ENCODE measurements around the gene SMARCC2.

The SMARCC2 gene

GRCh38 chr12:56222531-56222895 is 33.2 kb upstream of the SMARCC2 start:
- H3K4me3 ChIP-seq (ENCODE audit: low read length) = peak overlapping the region; percentile 95
- TF ChIP-seq CTCF (conservative IDR thresholded peaks at IDR 0.05; ENCODE audit: low read depth, low read length) = no peak
- DNase-seq (ENCODE audit: low read depth) = peak; percentile 51

- DNase-seq (ENCODE audit: low read depth) = peak; percentile 92
- TF ChIP-seq CTCF (conservative IDR thresholded peaks at IDR 0.05; ENCODE audit: low read depth, low read length) = no peak
- H3K4me3 ChIP-seq (ENCODE audit: low read length) = peak within 1 kb of the TSS; percentile 95
These were observed 32.7 kb upstream of the SMARCC2 start, which contains the start of gene RNF41 for GRCh38 chr12:56221757-56222530. Gene RNF41, minus strand, starts transcription at chr12:56221922. Its CDS starts 7,875 bp downstream, at chr12:56214047.

- TF ChIP-seq CTCF (conservative IDR thresholded peaks at IDR 0.05; ENCODE audit: low read depth, low read length) = no peak
- H3K4me3 ChIP-seq (ENCODE audit: low read length) = peak overlapping the region; percentile 95
- DNase-seq (ENCODE audit: low read depth) = peak; percentile 66
These were observed 32.0 kb upstream of the SMARCC2 start for GRCh38 chr12:56221232-56221756.

- no peak for TF ChIP-seq CTCF (conservative IDR thresholded peaks at IDR 0.05; ENCODE audit: low read depth, low read length)
- no peak for DNase-seq (ENCODE audit: low read depth)
These were observed 31.4 kb upstream of the SMARCC2 start for GRCh38 chr12:56220611-56221231.

GRCh38 chr12:56219840-56220239 is 30.6 kb upstream of the SMARCC2 start:
- H3K4me3 ChIP-seq (ENCODE audit: low read length) = peak overlapping the region; percentile 20
- TF ChIP-seq CTCF (conservative IDR thresholded peaks at IDR 0.05; ENCODE audit: low read depth, low read length) = no peak
- DNase-seq (ENCODE audit: low read depth) = no peak

More at GRCh38 chr12:56220611-56221231, 31.4 kb upstream of the SMARCC2 start:
- H3K4me3 ChIP-seq (ENCODE audit: low read length) = peak overlapping the region; percentile 95

GRCh38 chr12:56216461-56216860 is 27.2 kb upstream of the SMARCC2 start:
- DNase-seq (ENCODE audit: low read depth) = no peak
- no peak overlapping the region for H3K4me3 ChIP-seq (ENCODE audit: low read length)
- TF ChIP-seq CTCF (conservative IDR thresholded peaks at IDR 0.05; ENCODE audit: low read depth, low read length) = no peak

Measured in retinal pigment epithelial cell (primary cell).